Panc1 (cell line): ENCODE measurements around the gene HOXB3. TPM values are rescaled to one million over a fixed set of nuclear protein-coding genes. Genes with fewer than 3 reads are reported as not detected.

ENCODE experiments used
- ATAC-seq: fragments of 200-7000 bp; cut with Tn5 transposase; 2 replicates; pipeline ENCODE4 v1.9.1; 2020; ENCODE audit warnings: mild to moderate bottlenecking, moderate library complexity
- BruUV-seq: library from RNA; stranded (reverse); fragments of 400-500 nt; replicated peaks from 2 replicates; lab custom pipeline; 2021; lab: Mats Ljungman, UMichigan
- CTCF ChIA-PET: fragments of 300-600 bp; sonication (Branson Sonifier 250); formaldehyde crosslinking; loops from one replicate; lab custom pipeline; 2022; ENCODE audit warnings: antibody characterized with exemption; lab: Charles Lee
- POLR2A ChIA-PET: fragments of 300-600 bp; sonication (Branson Sonifier 250); formaldehyde crosslinking; loops from one replicate; lab custom pipeline; 2022; ENCODE audit warnings: antibody characterized with exemption; lab: Charles Lee
- DNase-seq: peaks from one replicate; pipeline ENCODE4 v3.0.0-alpha.2; 2010; ENCODE audit warnings: low read depth, low spot score
- H3K27ac ChIP-seq: 2 replicates; pipeline ENCODE4 v1.5.1; 2011; ENCODE audit warnings: mild to moderate bottlenecking, low read length, inconsistent platforms
- H3K27me3 ChIP-seq: fragments of 200-500 bp; sonication (Bioruptor generic); 2 replicates; pipeline ENCODE4 v1.6.0; 2014; ENCODE audit warnings: low read length, inconsistent platforms; ENCODE audit not compliant: control insufficient read depth, insufficient read depth
- H3K36me3 ChIP-seq: fragments of 200-500 bp; sonication (Bioruptor generic); 2 replicates; pipeline ENCODE4 v1.5.1; 2014; ENCODE audit warnings: inconsistent platforms, mild to moderate bottlenecking, low read length, moderate library complexity; ENCODE audit not compliant: control insufficient read depth, insufficient read depth
- H3K4me1 ChIP-seq: 2 replicates; pipeline ENCODE4 v1.5.1; 2011; ENCODE audit warnings: inconsistent platforms, mild to moderate bottlenecking, low read length, moderate library complexity; ENCODE audit not compliant: control insufficient read depth, insufficient read depth
- H3K4me3 ChIP-seq, 2 experiments: 2 replicates each; pipeline ENCODE4 v1.5.1; 2011 to 2012; ENCODE audit warnings: low read depth in 2 of 2, low read length in 2 of 2, mild to moderate bottlenecking in 2 of 2, inconsistent platforms in 1 of 2, moderate library complexity in 1 of 2
- H3K9me3 ChIP-seq: fragments of 200-500 bp; sonication (Bioruptor generic); 2 replicates; pipeline ENCODE4 v1.5.1; 2014; ENCODE audit warnings: low read depth, mild to moderate bottlenecking, inconsistent platforms, low read length, moderate library complexity; ENCODE audit not compliant: control insufficient read depth, insufficient read depth
- CTCF ChIP-seq: fragments of 450-650 bp; IDR thresholded peaks from 2 replicates; pipeline ENCODE4 v1.5.1; 2017; ENCODE audit warnings: mild to moderate bottlenecking
- POLR2AphosphoS5 ChIP-seq: IDR thresholded peaks from 2 replicates; pipeline ENCODE4 v1.6.1; 2012; ENCODE audit warnings: mild to moderate bottlenecking, low read depth, low read length, moderate library complexity
- REST ChIP-seq, 2 experiments: IDR thresholded peaks; 2 replicates each; pipeline ENCODE4 v1.6.1; 2011 to 2012; ENCODE audit warnings: low read depth in 2 of 2, control low read depth in 1 of 2, low read length in 1 of 2, mild to moderate bottlenecking in 1 of 2, moderate library complexity in 1 of 2; ENCODE audit not compliant: insufficient read depth in 1 of 2
- SIN3A ChIP-seq: IDR thresholded peaks from 2 replicates; pipeline ENCODE4 v1.6.1; 2012; ENCODE audit warnings: low read depth, mild to moderate bottlenecking, low read length, moderate library complexity, borderline replicate concordance; ENCODE audit not compliant: insufficient read depth
- TCF7L2 ChIP-seq: IDR thresholded peaks from 2 replicates; pipeline ENCODE4 v1.6.1; 2011; ENCODE audit warnings: mild to moderate bottlenecking, low read depth, low read length, inconsistent platforms
- in situ Hi-C: cut with HindIII; loops from 2 replicates; pipeline ENCODE4 v1.10.0; 2016; ENCODE audit warnings: low sequenced_read_pairs, low pct_unique_long_range_greater_than_20kb
- intact Hi-C: fragments of 100-400 bp; cut with micrococcal nuclease; formaldehyde crosslinking; loops from one replicate; pipeline ENCODE4 v1.10.0; 2022; ENCODE audit not compliant: unreplicated experiment
- total RNA-seq: library from RNA; stranded (reverse); gene quantifications from one replicate; pipeline ENCODE4 v1.2.1, GENCODE V29; 2021; ENCODE audit not compliant: unreplicated experiment

Gene HOXB3
- total RNA-seq, 1 experiment from 2014 or later: 127 TPM

- CTCF ChIA-PET: interaction anchor here (0.5 to 0.6 kb wide), 2 partner anchors 11 to 268 kb away, joined by 3 to 4 read pairs; no protein-coding TSS in a partner anchor
Measured at GRCh38 chr17:48562934-48563333, 27.1 kb downstream of the HOXB3 start.

More at GRCh38 chr17:48562934-48563333, 27.1 kb downstream of the HOXB3 start:
- intact Hi-C loops: no loop called here
- no TSS peak for BruUV-seq
- in situ Hi-C loops: no loop called here
- ATAC-seq (0 out of 2 replicates have a peak, but pooled peaks have one; percentile 0), DNase-seq (no peak)
- peaks cover 95% of the 10 kb centered on the region for H3K4me1 ChIP-seq
- no peaks in the 10 kb centered on the region for H3K27me3 ChIP-seq
- peak overlapping the region; percentile 16 to 36; a peak in 3 of 4 replicates for H3K4me3 ChIP-seq
- H3K36me3 ChIP-seq: peaks cover 4% of the 10 kb centered on the region; the same call in 1 of the 2 replicates
- TF ChIP-seq REST (IDR thresholded peaks at IDR 0.05; ENCODE audit: insufficient read depth in 1 of 2, low read depth in 2 of 2, low read length in 1 of 2): no peak
- no peak for TF ChIP-seq CTCF
- TF ChIP-seq TCF7L2: no peak
- no peak for TF ChIP-seq POLR2AphosphoS5
- no peak for TF ChIP-seq SIN3A
- POLR2A ChIA-PET: interaction anchor here (0.5 kb wide), 1 partner anchor 494 kb away, joined by 7 read pairs; no protein-coding TSS in a partner anchor
- H3K27ac ChIP-seq: peak overlapping the region; percentile 97
- no peaks in the 10 kb centered on the region for H3K9me3 ChIP-seq
